HG03571 (cell line): Measurements from ENCODE around the gene SLC44A2.

ENCODE experiments used
- ATAC-seq: cut with Tn5 transposase; IDR thresholded peaks from one replicate; pipeline ENCODE4 v1.9.1; 2021; ENCODE audit not compliant: unreplicated experiment

Gene SLC44A2

GRCh38 chr19:10680545-10681135 lies 55.3 kb downstream of the SLC44A2 start:
- no peak for ATAC-seq

- ATAC-seq, result no peak
Measured at GRCh38 chr19:10681658-10682057, 56.3 kb downstream of the SLC44A2 start.

GRCh38 chr19:10682397-10683063 lies 57.2 kb downstream of the SLC44A2 start:
- no peak for ATAC-seq

DNA sequence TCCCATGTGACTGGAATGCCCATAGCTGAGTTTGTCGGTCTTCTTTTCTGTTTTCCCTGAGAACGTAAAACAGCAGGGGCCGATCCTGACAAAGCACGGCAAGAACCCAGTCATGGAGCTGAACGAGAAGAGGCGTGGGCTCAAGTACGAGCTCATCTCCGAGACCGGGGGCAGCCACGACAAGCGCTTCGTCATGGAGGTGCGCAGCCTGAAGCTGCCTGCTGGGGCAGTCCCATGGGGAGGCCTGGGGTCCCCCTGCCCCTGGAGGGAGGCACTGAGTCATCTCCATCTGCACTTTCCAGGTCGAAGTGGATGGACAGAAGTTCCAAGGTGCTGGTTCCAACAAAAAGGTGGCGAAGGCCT lies 57.7 kb downstream of the SLC44A2 start:
- ATAC-seq, result no peak

DNA sequence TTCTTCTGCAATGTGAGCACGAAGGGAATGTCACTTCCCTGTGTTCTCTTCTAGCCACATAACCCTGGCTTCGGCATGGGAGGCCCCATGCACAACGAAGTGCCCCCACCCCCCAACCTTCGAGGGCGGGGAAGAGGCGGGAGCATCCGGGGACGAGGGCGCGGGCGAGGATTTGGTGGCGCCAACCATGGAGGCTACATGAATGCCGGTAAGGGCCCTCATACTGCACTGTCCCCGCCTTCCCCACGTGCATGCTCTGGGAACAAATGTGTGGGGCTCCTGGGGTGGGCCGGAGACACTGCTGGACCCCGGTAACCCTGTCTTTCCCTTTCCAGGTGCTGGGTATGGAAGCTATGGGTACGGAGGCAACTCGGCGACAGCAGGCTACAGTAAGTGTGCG lies 58.2 kb downstream of the SLC44A2 start:
- no peak for ATAC-seq

- no peak for ATAC-seq
Measured at GRCh38 chr19:10685210-10685609, 59.9 kb downstream of the SLC44A2 start.

GRCh38 chr19:10686193-10686592 lies 60.8 kb downstream of the SLC44A2 start:
- no peak for ATAC-seq

DNA sequence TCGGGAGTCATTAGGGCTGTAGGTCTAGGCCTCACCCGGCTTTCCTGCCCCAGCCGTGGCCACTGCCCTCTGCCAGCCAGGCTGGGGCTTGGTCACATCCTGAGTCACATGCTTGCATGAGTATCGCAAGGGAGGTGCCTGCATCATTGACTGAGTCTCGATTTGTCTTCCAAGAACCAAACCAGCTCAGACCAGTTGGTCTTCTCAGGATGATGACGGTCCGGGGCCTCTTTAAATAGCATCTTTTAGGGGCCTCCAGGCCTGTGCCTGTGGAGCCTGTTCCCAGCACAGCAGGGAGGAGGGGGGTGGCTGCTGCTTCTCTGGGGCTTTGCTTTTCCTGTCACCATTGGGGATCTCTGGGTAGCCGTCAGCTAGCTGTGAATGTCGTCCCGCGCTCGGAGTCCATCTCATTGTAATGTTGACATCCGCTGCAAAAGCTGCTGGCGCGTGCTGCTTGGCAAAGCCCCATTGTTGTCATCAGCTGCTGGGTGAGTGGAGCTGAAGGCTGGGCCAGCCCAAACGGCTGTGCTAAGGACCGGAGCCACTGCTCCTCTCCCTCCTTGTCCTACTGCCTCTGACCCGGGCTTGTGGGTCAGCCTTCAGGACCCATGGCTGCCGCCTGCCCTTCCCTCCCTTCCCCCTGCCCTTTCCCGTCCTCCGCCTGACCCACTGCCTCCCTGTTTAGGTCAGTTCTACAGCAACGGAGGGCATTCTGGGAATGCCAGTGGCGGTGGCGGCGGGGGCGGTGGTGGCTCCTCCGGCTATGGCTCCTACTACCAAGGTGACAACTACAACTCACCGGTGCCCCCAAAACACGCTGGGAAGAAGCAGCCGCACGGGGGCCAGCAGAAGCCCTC lies 61.5 kb downstream of the SLC44A2 start:
- ATAC-seq, result no peak

DNA sequence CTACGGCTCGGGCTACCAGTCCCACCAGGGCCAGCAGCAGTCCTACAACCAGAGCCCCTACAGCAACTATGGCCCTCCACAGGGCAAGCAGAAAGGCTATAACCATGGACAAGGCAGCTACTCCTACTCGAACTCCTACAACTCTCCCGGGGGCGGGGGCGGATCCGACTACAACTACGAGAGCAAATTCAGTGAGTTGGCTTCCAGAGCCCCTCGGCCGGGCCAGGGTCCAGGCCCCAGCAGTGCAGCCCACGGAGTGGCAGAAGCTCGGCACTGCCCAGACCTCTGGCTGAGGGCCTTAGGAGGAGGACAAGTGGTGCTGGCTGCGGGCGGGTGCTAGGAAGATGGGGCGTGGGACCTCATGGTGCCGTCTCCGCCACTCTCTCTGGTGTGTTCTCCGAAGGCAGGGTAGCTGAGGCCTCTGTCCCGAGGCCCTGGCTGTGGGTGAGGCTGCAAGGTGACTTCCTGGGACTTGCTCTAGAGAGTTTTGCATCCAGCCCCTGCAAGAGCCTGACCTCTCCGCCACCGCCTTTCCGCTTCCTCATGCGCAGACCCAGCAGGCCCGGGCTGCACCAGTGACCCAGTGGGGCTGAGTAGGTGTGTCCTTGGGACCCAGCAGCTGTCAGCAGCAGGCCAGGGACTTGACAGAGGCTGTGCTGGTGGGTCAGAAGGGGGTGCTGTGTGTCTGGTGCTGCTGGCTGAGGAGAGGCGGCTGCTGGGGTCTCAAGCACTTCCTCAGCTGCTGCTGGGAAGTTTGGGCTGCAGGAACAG lies 62.4 kb downstream of the SLC44A2 start:
- ATAC-seq, result no peak

- no peak for ATAC-seq
Measured at GRCh38 chr19:10688545-10689280, 63.4 kb downstream of the SLC44A2 start.

DNA sequence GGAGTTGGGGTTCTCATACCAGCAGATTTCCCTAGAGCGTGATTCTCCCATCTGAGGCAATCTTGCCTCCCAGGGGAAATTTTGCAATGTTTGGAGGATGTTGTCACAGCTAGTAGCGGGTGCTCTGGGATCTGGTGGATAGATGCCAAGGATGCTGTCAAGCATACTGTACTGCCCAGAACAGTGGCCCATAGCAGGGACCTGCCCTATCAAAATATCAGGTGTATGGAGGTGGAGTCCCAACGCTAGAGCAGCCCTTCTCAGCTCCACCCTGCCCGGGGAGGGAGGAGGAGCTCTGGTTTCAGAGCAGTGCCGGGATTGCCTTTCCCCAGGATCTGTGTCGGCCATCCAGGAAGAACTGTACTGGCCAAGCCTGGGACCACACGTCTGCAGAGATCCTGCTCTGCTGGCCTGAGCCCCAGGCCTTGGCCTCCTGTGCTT lies 65.0 kb downstream of the SLC44A2 start:
- no peak for ATAC-seq

DNA sequence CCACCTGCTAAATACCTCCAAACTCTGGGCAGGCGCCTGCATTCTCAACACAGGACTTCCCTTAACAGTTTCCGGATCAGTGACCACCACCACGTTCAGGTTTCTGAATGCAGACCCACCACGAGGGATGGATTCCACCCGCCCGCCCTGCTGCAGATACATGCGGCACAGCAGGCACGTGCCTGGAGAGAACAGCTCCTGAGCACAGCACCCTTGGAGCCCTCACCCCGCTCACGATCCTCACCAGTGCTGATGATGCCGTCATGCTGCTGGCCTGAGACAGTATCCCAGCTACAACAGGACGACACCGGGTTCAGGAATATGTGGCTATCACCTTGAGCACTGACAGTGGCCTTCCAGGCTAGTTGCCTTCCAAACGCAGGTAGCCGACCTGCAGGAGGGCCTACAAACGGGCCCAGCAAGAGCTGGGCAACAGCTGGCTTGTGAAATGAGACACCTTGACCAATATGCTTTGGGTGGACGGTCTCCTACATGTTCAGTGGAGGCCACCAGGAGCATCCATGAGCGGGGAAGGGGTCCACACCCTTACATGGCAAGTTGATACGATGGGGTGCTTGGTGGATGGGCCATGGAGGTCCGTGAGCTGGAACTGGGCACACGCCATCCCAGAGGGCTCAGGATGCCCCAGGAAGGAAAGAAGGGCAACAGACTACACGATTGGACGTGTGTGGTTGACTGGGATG lies 66.0 kb downstream of the SLC44A2 start:
- ATAC-seq, result no peak

- ATAC-seq, result no peak
Measured at GRCh38 chr19:10691883-10692282, 66.5 kb downstream of the SLC44A2 start.

DNA sequence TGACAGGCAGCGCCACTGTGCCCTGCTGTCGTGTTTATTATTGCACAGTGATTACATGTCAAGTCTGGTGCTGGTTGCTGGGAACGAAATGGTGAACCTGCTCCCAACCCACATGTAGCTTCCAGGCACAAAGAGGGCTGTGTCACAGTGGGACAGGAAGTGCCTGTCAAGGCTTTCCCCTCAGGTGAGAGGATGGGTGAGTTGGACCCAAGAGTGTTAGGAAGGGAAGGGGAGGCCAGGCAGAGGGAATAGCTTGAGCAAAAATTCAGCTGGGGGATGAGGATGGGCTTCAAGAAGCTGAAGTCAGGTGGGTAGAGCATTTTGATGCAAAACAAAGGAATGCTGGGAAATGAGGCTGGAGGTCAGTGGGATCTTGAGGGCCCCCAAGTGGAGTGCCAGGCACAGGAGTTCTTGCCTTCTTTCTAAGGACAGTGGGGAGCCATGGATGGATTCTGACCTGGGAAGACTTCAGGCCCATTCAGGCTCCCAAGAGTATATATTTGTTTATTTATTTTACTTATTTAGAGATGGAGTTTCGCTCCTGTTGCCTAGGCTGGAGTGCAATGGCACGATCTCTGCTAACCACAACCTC lies 67.4 kb downstream of the SLC44A2 start:
- ATAC-seq, result no peak
